ENCODE results near the gene RAB11FIP3. TPM values are rescaled to one million over a fixed set of nuclear protein-coding genes. Genes with fewer than 3 reads are reported as not detected.

RAB11FIP3 gene
- total RNA-seq, 1 experiment from 2014 or later, result 38.4 TPM

GRCh38 chr16:397736-398332 is 27.6 kb upstream of the RAB11FIP3 start:
- ChIA-PET POLR2A (ENCODE audit: unreplicated experiment) (no interaction called here), CTCF (no interaction called here)
- Histone ChIP-seq H4K20me1 (ENCODE audit: insufficient read depth) (no peaks in the 10 kb centered on the region), H3K4me1 (replicated peaks; ENCODE audit: insufficient read depth) (peaks cover 16% of the 10 kb centered on the region), H3K36me3 (ENCODE audit: low read depth) (no peaks in the 10 kb centered on the region), H3K9me3 (ENCODE audit: insufficient read depth, low read depth) (no peaks in the 10 kb centered on the region), H3K9me2 (ENCODE audit: insufficient read depth) (no peaks in the 10 kb centered on the region), H2AFZ (no peak overlapping the region), H3K4me2 (no peak overlapping the region), H3K27me3 (ENCODE audit: insufficient read depth, low read depth) (no peaks in the 10 kb centered on the region), H3K79me2 (ENCODE audit: low read depth) (peaks cover 6% of the 10 kb centered on the region; the same call in 1 of the 2 replicates), H3K27ac (no peak overlapping the region), H3F3A (ENCODE audit: insufficient read depth, low read depth) (peaks cover 53% of the 10 kb centered on the region), H3K4me3 (no peak overlapping the region)
- intact Hi-C loops (cut with micrococcal nuclease; ENCODE audit: unreplicated experiment), result no loop called here
- TF ChIP-seq CTCF (conservative IDR thresholded peaks at IDR 0.05) (no peak), EZH2 (IDR thresholded peaks at IDR 0.05; ENCODE audit: low read depth) (no peak)
- BruUV-seq (replicated peaks), result no TSS peak
- no peak for DNase-seq

- H3K4me2 ChIP-seq, result no peak overlapping the region
- no peaks in the 10 kb centered on the region for H3K9me3 ChIP-seq (ENCODE audit: insufficient read depth, low read depth)
- no peaks in the 10 kb centered on the region for H3K36me3 ChIP-seq (ENCODE audit: low read depth)
- no peaks in the 10 kb centered on the region for H4K20me1 ChIP-seq (ENCODE audit: insufficient read depth)
- intact Hi-C loops (cut with micrococcal nuclease; ENCODE audit: unreplicated experiment), result no loop called here
- peaks cover 62% of the 10 kb centered on the region for H3F3A ChIP-seq (ENCODE audit: insufficient read depth, low read depth)
- POLR2A ChIA-PET (ENCODE audit: unreplicated experiment), result no interaction called here
- no peak overlapping the region for H3K4me3 ChIP-seq
- no peak for DNase-seq
- H3K79me2 ChIP-seq (ENCODE audit: low read depth), result peaks cover 9% of the 10 kb centered on the region; the same call in 1 of the 2 replicates
- H3K27me3 ChIP-seq (ENCODE audit: insufficient read depth, low read depth), result no peaks in the 10 kb centered on the region
- no peak for TF ChIP-seq CTCF (conservative IDR thresholded peaks at IDR 0.05)
- TF ChIP-seq EZH2 (IDR thresholded peaks at IDR 0.05; ENCODE audit: low read depth), result no peak
- H3K27ac ChIP-seq, result no peak overlapping the region
- H3K4me1 ChIP-seq (replicated peaks; ENCODE audit: insufficient read depth), result peaks cover 20% of the 10 kb centered on the region
- no peak overlapping the region for H2AFZ ChIP-seq
- no peaks in the 10 kb centered on the region for H3K9me2 ChIP-seq (ENCODE audit: insufficient read depth)
- CTCF ChIA-PET, result no interaction called here
- no TSS peak for BruUV-seq (replicated peaks)
Observed at GRCh38 chr16:398561-399339, 26.7 kb upstream of the RAB11FIP3 start.

- Histone ChIP-seq H3K27ac (no peak overlapping the region), H3K27me3 (ENCODE audit: insufficient read depth, low read depth) (no peaks in the 10 kb centered on the region), H3K4me1 (replicated peaks; ENCODE audit: insufficient read depth) (peaks cover 20% of the 10 kb centered on the region), H3K4me2 (no peak overlapping the region), H3K4me3 (no peak overlapping the region), H3K79me2 (ENCODE audit: low read depth) (peaks cover 9% of the 10 kb centered on the region; the same call in 1 of the 2 replicates), H4K20me1 (ENCODE audit: insufficient read depth) (no peaks in the 10 kb centered on the region), H3K36me3 (ENCODE audit: low read depth) (no peaks in the 10 kb centered on the region), H3K9me2 (ENCODE audit: insufficient read depth) (no peaks in the 10 kb centered on the region), H2AFZ (no peak overlapping the region), H3K9me3 (ENCODE audit: insufficient read depth, low read depth) (no peaks in the 10 kb centered on the region), H3F3A (ENCODE audit: insufficient read depth, low read depth) (peaks cover 62% of the 10 kb centered on the region)
- CTCF ChIA-PET, result no interaction called here
- no TSS peak for BruUV-seq (replicated peaks)
- intact Hi-C loops (cut with micrococcal nuclease; ENCODE audit: unreplicated experiment), result loop anchor here (2.0 kb wide), 1 partner anchor 135 kb away; no protein-coding TSS in a partner anchor
- DNase-seq, result no peak
- POLR2A ChIA-PET (ENCODE audit: unreplicated experiment), result no interaction called here
- TF ChIP-seq CTCF (conservative IDR thresholded peaks at IDR 0.05), result no peak
- no peak for TF ChIP-seq EZH2 (IDR thresholded peaks at IDR 0.05; ENCODE audit: low read depth)
Observed at GRCh38 chr16:399340-400019, 26.0 kb upstream of the RAB11FIP3 start.

Data from PC-9 (cell line).